Activated CD4-positive, alpha-beta T cell treated with anti-CD3 and anti-CD28 coated beads, Interleukin-2, amount 50 U/mL, for 48 hours (primary cell): ENCODE data around the gene STRC.
"Not testable (repeated sequence)": the region's sequence is repeated elsewhere in the genome, so short reads cannot be mapped to it uniquely, and the experiment has no call there.

Experiments
- DNase-seq, 2 experiments: peaks; one replicate each; pipeline ENCODE4 v3.0.0-alpha.2; 2020

The STRC gene

GRCh38 chr15:43562753-43563152 is 55.8 kb downstream of the STRC start:
- not testable (repeated sequence) for DNase-seq

- no peak for DNase-seq
Observed at GRCh38 chr15:43552986-43553385, 65.6 kb downstream of the STRC start.

GRCh38 chr15:43552256-43552655 is 66.3 kb downstream of the STRC start:
- DNase-seq = no peak

- DNase-seq = no peak
Observed at GRCh38 chr15:43550527-43551363, 67.9 kb downstream of the STRC start.
